ENCODE measurements around the gene M1AP.

DNA sequence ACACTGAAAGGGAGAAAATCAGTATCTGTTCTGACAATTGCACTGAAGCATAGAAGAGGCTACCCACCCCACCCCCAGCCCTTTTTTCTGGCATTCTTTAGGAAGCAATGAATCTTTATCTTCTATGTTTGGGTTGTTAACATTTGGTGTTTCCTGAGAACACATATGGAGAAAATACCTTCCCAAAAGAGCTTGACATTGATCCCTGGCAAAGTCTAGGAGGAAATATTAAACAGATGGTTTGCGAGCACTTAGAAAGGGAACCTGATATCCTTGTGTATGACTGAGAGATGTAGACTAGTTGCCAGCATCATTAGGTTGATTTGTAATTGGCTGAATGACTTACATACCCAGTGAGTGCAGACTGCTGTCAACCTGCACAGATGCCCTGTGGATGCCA, 50.7 kb downstream of the M1AP start:
- TF ChIP-seq EZH2 (IDR thresholded peaks at IDR 0.05; ENCODE audit: low read length, missing control alignments) (no peak), CTCF (conservative IDR thresholded peaks at IDR 0.05 in 1 of 2, IDR thresholded peaks at IDR 0.05 in 1 of 2; ENCODE audit: low read depth in 1 of 2, low read length in 2 of 2) (no peak)

Data from fibroblast of lung (primary cell).